GM06990 (cell line): Measurements from ENCODE around the gene CAV3.

Experiments
- DNase-seq: peaks from one replicate; pipeline ENCODE4 v3.0.0-alpha.2; 2011; ENCODE audit not compliant: insufficient read length; ENCODE audit errors: extremely low read depth
- H3K27me3 ChIP-seq: replicated peaks from 2 replicates; pipeline ENCODE4 v1.6.0; 2011; ENCODE audit warnings: low read length; ENCODE audit not compliant: control insufficient read depth, insufficient read depth
- H3K36me3 ChIP-seq: 2 replicates; pipeline ENCODE4 v1.5.1; 2011; ENCODE audit warnings: low read length; ENCODE audit not compliant: control insufficient read depth, insufficient read depth
- H3K4me3 ChIP-seq: replicated peaks from 2 replicates; pipeline ENCODE4 v1.5.1; 2011; ENCODE audit warnings: low read depth, mild to moderate bottlenecking, control low read depth, low read length
- CTCF ChIP-seq: IDR thresholded peaks from 2 replicates; pipeline ENCODE4 v1.5.1; 2011; ENCODE audit warnings: low read length, control low read depth, mild to moderate bottlenecking, inconsistent platforms; ENCODE audit not compliant: insufficient read depth, poor library complexity, severe bottlenecking

Gene CAV3

DNA sequence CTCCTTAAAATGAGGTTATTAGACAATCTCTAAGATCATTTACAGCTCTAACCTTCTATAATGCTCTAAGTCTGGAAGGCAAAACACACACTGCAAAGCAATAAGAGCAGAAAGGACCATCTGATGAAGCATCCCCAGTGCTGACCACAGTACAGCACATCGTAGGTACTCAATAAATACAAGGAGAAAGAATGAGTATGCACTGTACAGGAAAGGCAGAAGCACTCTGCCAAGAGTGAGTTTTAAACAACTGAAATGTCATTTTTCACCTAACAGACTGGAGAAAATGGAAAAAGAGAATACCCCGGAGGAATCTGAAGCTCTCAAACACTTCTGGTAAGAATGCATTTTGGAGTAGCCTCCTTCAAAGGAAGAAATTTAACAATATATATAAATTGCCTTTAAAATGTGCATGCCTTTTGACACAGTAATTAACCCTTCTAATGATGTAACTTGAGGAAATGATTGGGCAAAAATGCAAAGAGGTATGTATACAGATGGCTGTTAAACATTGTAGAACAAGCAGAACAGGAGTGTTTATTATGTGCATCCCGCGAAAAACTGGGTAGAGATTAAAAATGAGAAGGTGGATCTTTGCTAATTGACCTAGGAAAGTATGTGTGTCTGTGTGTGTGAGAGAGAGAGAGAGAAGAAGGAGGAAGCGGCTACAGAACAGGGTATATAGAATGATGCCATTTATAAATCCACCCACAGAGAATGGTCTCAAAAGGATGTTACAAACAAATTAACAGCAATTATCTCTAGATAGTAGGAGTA, 43.8 kb downstream of the CAV3 start:
- no peak for TF ChIP-seq CTCF
- Histone ChIP-seq H3K36me3 (no peaks in the 10 kb centered on the region), H3K27me3 (no peaks in the 10 kb centered on the region), H3K4me3 (no peak overlapping the region)
- no peak for DNase-seq

GRCh38 chr3:8777978-8778267, 44.3 kb downstream of the CAV3 start:
- Histone ChIP-seq H3K4me3 (no peak overlapping the region), H3K27me3 (no peaks in the 10 kb centered on the region), H3K36me3 (no peaks in the 10 kb centered on the region)
- TF ChIP-seq CTCF, result no peak
- no peak for DNase-seq

DNA sequence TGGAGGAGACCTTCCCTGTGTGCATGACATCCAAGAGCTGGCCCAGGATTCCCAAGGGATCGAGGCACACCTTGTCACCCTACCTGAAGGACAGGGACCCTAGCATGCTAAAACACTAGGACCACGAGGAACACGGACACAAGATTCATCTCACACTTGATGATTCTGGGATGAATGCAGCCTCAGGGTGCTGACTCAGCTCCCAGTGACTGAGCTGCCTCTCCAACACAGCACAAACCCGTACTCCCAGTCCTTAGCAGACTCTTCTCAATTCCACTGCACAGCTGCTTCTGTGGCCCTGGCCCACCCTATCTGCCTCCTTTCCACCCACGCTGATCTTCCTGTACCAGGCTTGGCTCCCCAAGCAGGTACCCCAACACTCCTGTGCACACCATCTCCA, 44.9 kb downstream of the CAV3 start:
- no peak for DNase-seq
- Histone ChIP-seq H3K27me3 (no peaks in the 10 kb centered on the region), H3K4me3 (no peak overlapping the region), H3K36me3 (no peaks in the 10 kb centered on the region)
- TF ChIP-seq CTCF, result no peak

DNA sequence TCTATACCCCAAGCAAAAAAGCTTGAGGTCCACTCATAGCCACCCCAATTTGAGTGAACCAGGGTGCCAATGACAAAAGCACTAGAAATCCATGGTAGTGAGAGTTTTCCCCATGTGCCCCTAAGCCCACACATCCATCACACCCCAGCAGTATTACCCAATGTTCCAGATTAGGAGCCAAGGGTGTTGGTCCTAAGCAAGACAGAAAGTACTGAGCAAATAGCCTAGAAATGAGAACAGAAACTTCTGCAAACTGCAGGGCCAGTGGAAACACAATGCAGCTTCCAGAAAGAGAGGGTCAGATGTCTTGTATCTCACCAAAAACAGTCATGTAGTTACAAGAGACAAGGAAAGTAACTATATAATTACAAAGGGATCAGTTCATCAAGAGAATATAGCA, 46.7 kb downstream of the CAV3 start:
- Histone ChIP-seq H3K36me3 (no peaks in the 10 kb centered on the region), H3K4me3 (no peak overlapping the region), H3K27me3 (no peaks in the 10 kb centered on the region)
- DNase-seq, result no peak
- no peak for TF ChIP-seq CTCF

GRCh38 chr3:8784676-8785435, 51.3 kb downstream of the CAV3 start:
- no peaks in the 10 kb centered on the region for H3K27me3 ChIP-seq
- H3K4me3 ChIP-seq, result no peak overlapping the region
- H3K36me3 ChIP-seq, result no peaks in the 10 kb centered on the region
- no peak for TF ChIP-seq CTCF
- DNase-seq, result no peak
